ENCODE data around the gene MSX1. TPM values are rescaled to one million over a fixed set of nuclear protein-coding genes. Genes with fewer than 3 reads are reported as not detected.

MSX1 gene
- total and polyA plus RNA-seq, 2 of the 13 experiments (the other 11 are each of a cell fraction or from before 2014, with no cell fraction given), result 12.1 to 14.9 TPM

- Histone ChIP-seq H3K27me3 (ENCODE audit: control insufficient read depth in 1 of 2, insufficient read depth in 2 of 2, low read length in 2 of 2) (peaks cover 0 to 48% of the 10 kb centered on the region in 2 experiments), H3K4me3 (replicated peaks in 1 of 3; ENCODE audit: insufficient read depth in 1 of 3, low read depth in 2 of 3, low read length in 3 of 3) (no peak overlapping the region), H3K4me1 (ENCODE audit: insufficient read depth, low read length) (peaks cover 16% of the 10 kb centered on the region), H3K4me2 (ENCODE audit: low read depth, low read length) (no peak overlapping the region), H3K9me3 (ENCODE audit: low read length) (no peaks in the 10 kb centered on the region), H3K79me2 (ENCODE audit: insufficient read depth, low read length) (no peaks in the 10 kb centered on the region), H3K27ac (ENCODE audit: extremely low read length, insufficient read depth, low read length) (no peak overlapping the region), H3K36me3 (replicated peaks in 1 of 2; ENCODE audit: control insufficient read depth in 1 of 2, insufficient read depth in 2 of 2, low read length in 2 of 2) (no peaks in the 10 kb centered on the region), H4K20me1 (ENCODE audit: insufficient read depth, low read length) (no peaks in the 10 kb centered on the region), H2AFZ (ENCODE audit: low read length) (no peak overlapping the region), H3K9ac (ENCODE audit: insufficient read depth, low read depth, low read length) (no peak overlapping the region)
- intact Hi-C loops (cut with micrococcal nuclease; ENCODE audit: unreplicated experiment) (no loop called here), in situ Hi-C loops (cut with HindIII; ENCODE audit: extremely low pct_ligation_motif_present, low pct_unique_long_range_greater_than_20kb) (loop anchor here (10.0 kb wide), 1 partner anchor 309 kb away; no protein-coding TSS in a partner anchor)
- ATAC-seq (no peak), DNase-seq (ENCODE audit: low spot score) (no peak), FAIRE-seq (no peak)
- BruUV-seq (replicated peaks), result no TSS peak
- ChIA-PET CTCF (ENCODE audit: low intra/inter-chr PET ratio, low total read pairs) (no interaction called here), POLR2A (no interaction called here)
- WGBS (ENCODE audit: low lambda C conversion rate), result no CpG with 5 or more reads among the region's 2 CpGs
- TF ChIP-seq ZNF124 (CRISPR knock-in tag; IDR thresholded peaks at IDR 0.05), result no peak
- TF ChIP-seq PPARG (CRISPR knock-in tag; conservative IDR thresholded peaks at IDR 0.05), result no peak
- no peak for TF ChIP-seq YEATS4 (CRISPR knock-in tag; IDR thresholded peaks at IDR 0.05; ENCODE audit: borderline replicate concordance)
- TF ChIP-seq SALL1 (CRISPR knock-in tag; IDR thresholded peaks at IDR 0.05), result no peak
- TF ChIP-seq ZNF225 (CRISPR knock-in tag; IDR thresholded peaks at IDR 0.05), result no peak
- TF ChIP-seq ARNTL (CRISPR knock-in tag; IDR thresholded peaks at IDR 0.05), result no peak
- TF ChIP-seq ZNF768 (CRISPR knock-in tag; IDR thresholded peaks at IDR 0.05), result no peak
- no peak for TF ChIP-seq SETDB1 (CRISPR knock-in tag; IDR thresholded peaks at IDR 0.05; ENCODE audit: borderline replicate concordance)
- TF ChIP-seq SOX6 (IDR thresholded peaks at IDR 0.05), result no peak
- TF ChIP-seq SOX6 (CRISPR knock-in tag; IDR thresholded peaks at IDR 0.05), result no peak
- no peak for TF ChIP-seq CENPBD1 (CRISPR knock-in tag; IDR thresholded peaks at IDR 0.05; ENCODE audit: borderline replicate concordance, low read depth)
- no peak for TF ChIP-seq GABPA (IDR thresholded peaks at IDR 0.05; ENCODE audit: low read depth, low read length)
- no peak for TF ChIP-seq GABPA (CRISPR knock-in tag; IDR thresholded peaks at IDR 0.05; ENCODE audit: low read depth)
- no peak for TF ChIP-seq SMAD1 (CRISPR knock-in tag; IDR thresholded peaks at IDR 0.05; ENCODE audit: borderline replicate concordance, low read depth)
- TF ChIP-seq ZBTB25 (CRISPR knock-in tag; IDR thresholded peaks at IDR 0.05), result no peak
- no peak for TF ChIP-seq RELA (CRISPR knock-in tag; IDR thresholded peaks at IDR 0.05)
- no peak for TF ChIP-seq PAX8 (CRISPR knock-in tag; IDR thresholded peaks at IDR 0.05; ENCODE audit: borderline replicate concordance)
- no peak for TF ChIP-seq ZNF83 (CRISPR knock-in tag; IDR thresholded peaks at IDR 0.05; ENCODE audit: borderline replicate concordance)
- no peak for TF ChIP-seq LRRFIP1 (CRISPR knock-in tag; conservative IDR thresholded peaks at IDR 0.05)
- no peak for TF ChIP-seq ZBTB1 (CRISPR knock-in tag; IDR thresholded peaks at IDR 0.05; ENCODE audit: borderline replicate concordance)
- TF ChIP-seq HOXA9 (CRISPR knock-in tag; IDR thresholded peaks at IDR 0.05; ENCODE audit: borderline replicate concordance), result no peak
- TF ChIP-seq CBX2 (IDR thresholded peaks at IDR 0.05; ENCODE audit: low read depth, low read length), result no peak
- no peak for TF ChIP-seq CBX2 (CRISPR knock-in tag; IDR thresholded peaks at IDR 0.05; ENCODE audit: low read depth)
Measured at GRCh38 chr4:4874254-4874653, 14.8 kb downstream of the MSX1 start.
